HG03354 (cell line): Measurements from ENCODE around the gene CD209.

Experiments
- ATAC-seq: cut with Tn5 transposase; IDR thresholded peaks from one replicate; pipeline ENCODE4 v1.9.1; 2021; ENCODE audit warnings: mild to moderate bottlenecking; ENCODE audit not compliant: unreplicated experiment, poor library complexity, severe bottlenecking

Gene CD209

GRCh38 chr19:7690779-7691258 lies 56.5 kb downstream of the CD209 start:
- no peak for ATAC-seq
